ENCODE measurements around the gene SRBD1.

- TF ChIP-seq CTCF (IDR thresholded peaks at IDR 0.05) (no peak), POLR2A (IDR thresholded peaks at IDR 0.05) (no peak)
Observed at GRCh38 chr2:45403036-45403435, 208.0 kb downstream of the SRBD1 start.
